WTC11 (cell line): Measurements from ENCODE around the gene C2orf72. TPM values are rescaled to one million over a fixed set of nuclear protein-coding genes. Genes with fewer than 3 reads are reported as not detected.

Source experiments
- ATAC-seq: fragments of 200-7000 bp; cut with Tn5 transposase; 2 replicates; pipeline ENCODE4 v1.10.0; 2021; ENCODE audit warnings: mild to moderate bottlenecking, moderate library complexity
- CTCF ChIA-PET: fragments of 300-600 bp; sonication (Branson Sonifier 250); formaldehyde crosslinking; loops from one replicate; lab custom pipeline; 2021; ENCODE audit warnings: antibody characterized with exemption; lab: Charles Lee
- POLR2A ChIA-PET: fragments of 350-600 bp; sonication (Branson Sonifier 250); formaldehyde crosslinking; loops from one replicate; lab custom pipeline; 2021; ENCODE audit warnings: antibody characterized with exemption; lab: Charles Lee
- DNase-seq: peaks from one replicate; pipeline ENCODE4 v3.0.0; 2021; ENCODE audit warnings: low spot score
- H3K27ac Mint-ChIP-seq: 2 replicates; pipeline ENCODE4 v1.8.0; 2021; ENCODE audit warnings: mixed read lengths
- H3K27me3 Mint-ChIP-seq: 2 replicates; pipeline ENCODE4 v1.8.0; 2021; ENCODE audit warnings: low read depth, mild to moderate bottlenecking, moderate library complexity, mixed read lengths
- H3K36me3 Mint-ChIP-seq: 2 replicates; pipeline ENCODE4 v1.8.0; 2021; ENCODE audit warnings: mixed read lengths
- H3K4me1 Mint-ChIP-seq: 2 replicates; pipeline ENCODE4 v1.8.0; 2022; ENCODE audit warnings: mixed read lengths
- H3K4me3 Mint-ChIP-seq: 2 replicates; pipeline ENCODE4 v1.8.0; 2021; ENCODE audit warnings: mild to moderate bottlenecking, moderate library complexity, mixed read lengths
- H3K9me3 Mint-ChIP-seq: 2 replicates; pipeline ENCODE4 v1.8.0; 2021; ENCODE audit warnings: mixed read lengths
- JAZF1 ChIP-seq: fragments of 250-450 bp; sonication (Bioruptor Pico); IDR thresholded peaks from 2 replicates; pipeline ENCODE4 v1.9.0; 2021; ENCODE audit warnings: moderate library complexity, mild to moderate bottlenecking, inconsistent platforms
- JUN ChIP-seq: sonication (generic); formaldehyde crosslinking; IDR thresholded peaks from 2 replicates; pipeline ENCODE4 v1.8.0; 2023; ENCODE audit warnings: mild to moderate bottlenecking, missing genetic modification reagents
- RELA ChIP-seq: sonication (generic); formaldehyde crosslinking; IDR thresholded peaks from 2 replicates; pipeline ENCODE4 v1.8.1; 2022; ENCODE audit warnings: missing genetic modification reagents, mild to moderate bottlenecking, borderline replicate concordance
- ZBTB21 ChIP-seq: sonication (generic); formaldehyde crosslinking; IDR thresholded peaks from 2 replicates; pipeline ENCODE4 v1.8.1; 2023; ENCODE audit warnings: mild to moderate bottlenecking, missing genetic modification reagents, borderline replicate concordance
- ZNF396 ChIP-seq: fragments of 250-450 bp; sonication (Bioruptor Pico); IDR thresholded peaks from 2 replicates; pipeline ENCODE4 v1.8.0; 2021; ENCODE audit warnings: mild to moderate bottlenecking, moderate library complexity, borderline replicate concordance
- total RNA-seq: library from RNA; stranded (reverse); gene quantifications from 3 replicates; pipeline ENCODE4 v1.2.3, GENCODE V29; 2021
- TF ChIP-seq, protein P1 (sequence below): sonication (generic); formaldehyde crosslinking; IDR thresholded peaks from 2 replicates; pipeline ENCODE4 v1.8.1; 2022; ENCODE audit warnings: low read depth, missing genetic modification reagents, borderline replicate concordance
- TF ChIP-seq, protein P2 (sequence below): sonication (generic); formaldehyde crosslinking; IDR thresholded peaks from 2 replicates; pipeline ENCODE4 v1.8.0; 2023; ENCODE audit warnings: missing genetic modification reagents, mild to moderate bottlenecking, borderline replicate concordance
- TF ChIP-seq, protein P3 (sequence below): sonication (generic); formaldehyde crosslinking; IDR thresholded peaks from 2 replicates; pipeline ENCODE4 v1.8.0; 2022; ENCODE audit warnings: mild to moderate bottlenecking, missing genetic modification reagents
- TF ChIP-seq, protein P4 (sequence below): sonication (generic); formaldehyde crosslinking; IDR thresholded peaks from 2 replicates; pipeline ENCODE4 v1.8.0; 2023; ENCODE audit warnings: mild to moderate bottlenecking, missing genetic modification reagents
- TF ChIP-seq, protein P5 (sequence below): sonication (generic); formaldehyde crosslinking; IDR thresholded peaks from 2 replicates; pipeline ENCODE4 v1.8.1; 2023; ENCODE audit warnings: mild to moderate bottlenecking, missing genetic modification reagents, moderate library complexity

The C2orf72 gene
- total RNA-seq, 1 experiment from 2014 or later = 1.7 TPM

DNA sequence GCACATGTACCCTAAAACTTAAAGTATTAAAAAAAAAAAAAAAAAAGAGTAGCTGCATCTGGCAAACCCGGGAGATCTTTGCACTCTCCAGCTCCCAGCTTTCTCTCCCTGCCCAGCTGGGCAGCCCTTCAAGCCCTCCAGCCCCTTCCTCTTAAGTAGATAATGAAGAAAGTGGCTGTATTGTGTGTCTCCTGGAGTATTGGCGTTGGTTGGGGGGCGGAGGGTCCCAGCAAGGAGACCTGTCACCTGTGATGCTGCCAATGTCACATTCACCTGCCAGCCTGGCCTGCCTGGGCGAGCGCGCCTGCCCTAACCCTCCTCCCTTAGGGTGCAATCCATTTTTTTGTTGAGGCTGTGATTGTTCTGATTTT is 2.0 kb downstream of the C2orf72 start (continued):
- no peak for TF ChIP-seq RELA (CRISPR knock-in tag)
- TF ChIP-seq ZNF396 (CRISPR knock-in tag) = no peak
- TF ChIP-seq, protein P1, sequence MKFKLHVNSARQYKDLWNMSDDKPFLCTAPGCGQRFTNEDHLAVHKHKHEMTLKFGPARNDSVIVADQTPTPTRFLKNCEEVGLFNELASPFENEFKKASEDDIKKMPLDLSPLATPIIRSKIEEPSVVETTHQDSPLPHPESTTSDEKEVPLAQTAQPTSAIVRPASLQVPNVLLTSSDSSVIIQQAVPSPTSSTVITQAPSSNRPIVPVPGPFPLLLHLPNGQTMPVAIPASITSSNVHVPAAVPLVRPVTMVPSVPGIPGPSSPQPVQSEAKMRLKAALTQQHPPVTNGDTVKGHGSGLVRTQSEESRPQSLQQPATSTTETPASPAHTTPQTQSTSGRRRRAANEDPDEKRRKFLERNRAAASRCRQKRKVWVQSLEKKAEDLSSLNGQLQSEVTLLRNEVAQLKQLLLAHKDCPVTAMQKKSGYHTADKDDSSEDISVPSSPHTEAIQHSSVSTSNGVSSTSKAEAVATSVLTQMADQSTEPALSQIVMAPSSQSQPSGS (CRISPR knock-in tag) = no peak

DNA sequence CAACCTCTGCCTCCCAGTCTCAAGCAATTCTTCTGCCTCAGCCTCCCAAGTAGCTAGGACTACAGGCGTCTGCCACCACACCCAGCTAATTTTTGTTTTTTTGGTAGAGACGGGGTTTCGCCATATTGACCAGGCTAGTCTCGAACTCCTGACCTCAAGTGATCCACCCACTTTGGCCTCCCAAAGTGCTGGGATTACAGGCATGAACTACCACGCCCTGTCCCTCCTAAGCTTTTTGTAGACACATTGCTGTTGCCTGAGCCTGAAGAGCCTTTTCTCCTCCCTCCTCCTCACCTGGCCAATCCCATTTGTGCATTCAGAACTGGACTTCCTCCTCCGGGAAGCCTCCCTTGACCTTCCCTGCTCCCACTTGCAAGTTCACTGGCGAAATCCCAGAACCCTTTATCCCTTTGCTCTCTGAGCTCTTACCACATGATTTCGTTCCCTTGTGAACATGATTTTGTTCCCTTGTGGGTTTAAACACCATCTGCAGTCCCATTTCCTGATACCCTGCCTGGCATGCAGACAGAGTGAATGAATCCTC is 2.6 kb downstream of the C2orf72 start:
- POLR2A ChIA-PET = no interaction called here
- H3K4me3 Mint-ChIP-seq = no peak overlapping the region
- no peak for TF ChIP-seq ZBTB21 (CRISPR knock-in tag)
- TF ChIP-seq, all 79 proteins: peak for 0
- CTCF ChIA-PET = interaction anchor here (0.6 to 3.7 kb wide), 3 partner anchors 13 to 53 kb away, joined by 3 to 23 read pairs (median 4); no protein-coding TSS in a partner anchor
- Mint-ChIP-seq H3K9me3 (no peaks in the 10 kb centered on the region), H3K27me3 (peaks cover 58% of the 10 kb centered on the region), H3K4me1 (peaks cover 11% of the 10 kb centered on the region), H3K36me3 (no peaks in the 10 kb centered on the region), H3K27ac (no peak overlapping the region)
- DNase-seq (no peak), ATAC-seq (no peak)

DNA sequence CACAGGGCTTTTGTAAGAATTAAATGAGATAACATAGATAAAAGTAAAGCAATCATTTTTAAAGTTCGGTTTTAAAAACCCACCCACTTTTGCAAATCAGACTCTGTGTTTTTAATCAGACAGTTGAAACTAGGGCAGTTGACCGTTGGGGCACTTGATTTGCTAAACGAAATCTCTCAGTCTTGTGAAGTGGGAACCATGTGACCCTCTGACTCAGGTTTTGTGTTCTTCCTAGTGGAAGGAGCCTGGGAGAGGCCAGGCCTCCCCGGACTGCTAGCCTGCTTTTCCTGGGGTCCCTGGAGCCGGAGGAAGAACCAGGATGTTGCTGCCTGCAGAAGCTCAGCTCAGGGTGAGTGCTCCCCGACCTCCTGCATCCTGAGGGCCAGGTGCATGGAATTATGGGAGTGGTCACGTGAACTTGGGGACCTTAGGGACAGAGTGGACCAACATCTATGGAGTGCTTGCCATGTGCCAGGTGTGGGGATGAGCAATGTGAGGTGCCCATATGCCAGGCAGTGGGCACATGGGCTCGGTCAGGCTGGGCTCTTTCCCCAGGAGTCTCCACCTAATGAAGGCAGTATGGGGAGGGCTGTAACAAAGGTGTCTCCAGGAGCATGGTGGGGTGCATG is 3.9 kb downstream of the C2orf72 start:
- H3K27me3 Mint-ChIP-seq = peaks cover 46% of the 10 kb centered on the region
- peaks cover 11% of the 10 kb centered on the region for H3K4me1 Mint-ChIP-seq
- no peak overlapping the region for H3K4me3 Mint-ChIP-seq
- CTCF ChIA-PET = interaction anchor here (1.5 kb wide), 1 partner anchor 12 kb away, joined by 8 read pairs; no protein-coding TSS in a partner anchor
- DNase-seq (no peak), ATAC-seq (no peak)
- H3K36me3 Mint-ChIP-seq = no peaks in the 10 kb centered on the region
- no peak overlapping the region for H3K27ac Mint-ChIP-seq
- no peaks in the 10 kb centered on the region for H3K9me3 Mint-ChIP-seq
- TF ChIP-seq, protein P2, sequence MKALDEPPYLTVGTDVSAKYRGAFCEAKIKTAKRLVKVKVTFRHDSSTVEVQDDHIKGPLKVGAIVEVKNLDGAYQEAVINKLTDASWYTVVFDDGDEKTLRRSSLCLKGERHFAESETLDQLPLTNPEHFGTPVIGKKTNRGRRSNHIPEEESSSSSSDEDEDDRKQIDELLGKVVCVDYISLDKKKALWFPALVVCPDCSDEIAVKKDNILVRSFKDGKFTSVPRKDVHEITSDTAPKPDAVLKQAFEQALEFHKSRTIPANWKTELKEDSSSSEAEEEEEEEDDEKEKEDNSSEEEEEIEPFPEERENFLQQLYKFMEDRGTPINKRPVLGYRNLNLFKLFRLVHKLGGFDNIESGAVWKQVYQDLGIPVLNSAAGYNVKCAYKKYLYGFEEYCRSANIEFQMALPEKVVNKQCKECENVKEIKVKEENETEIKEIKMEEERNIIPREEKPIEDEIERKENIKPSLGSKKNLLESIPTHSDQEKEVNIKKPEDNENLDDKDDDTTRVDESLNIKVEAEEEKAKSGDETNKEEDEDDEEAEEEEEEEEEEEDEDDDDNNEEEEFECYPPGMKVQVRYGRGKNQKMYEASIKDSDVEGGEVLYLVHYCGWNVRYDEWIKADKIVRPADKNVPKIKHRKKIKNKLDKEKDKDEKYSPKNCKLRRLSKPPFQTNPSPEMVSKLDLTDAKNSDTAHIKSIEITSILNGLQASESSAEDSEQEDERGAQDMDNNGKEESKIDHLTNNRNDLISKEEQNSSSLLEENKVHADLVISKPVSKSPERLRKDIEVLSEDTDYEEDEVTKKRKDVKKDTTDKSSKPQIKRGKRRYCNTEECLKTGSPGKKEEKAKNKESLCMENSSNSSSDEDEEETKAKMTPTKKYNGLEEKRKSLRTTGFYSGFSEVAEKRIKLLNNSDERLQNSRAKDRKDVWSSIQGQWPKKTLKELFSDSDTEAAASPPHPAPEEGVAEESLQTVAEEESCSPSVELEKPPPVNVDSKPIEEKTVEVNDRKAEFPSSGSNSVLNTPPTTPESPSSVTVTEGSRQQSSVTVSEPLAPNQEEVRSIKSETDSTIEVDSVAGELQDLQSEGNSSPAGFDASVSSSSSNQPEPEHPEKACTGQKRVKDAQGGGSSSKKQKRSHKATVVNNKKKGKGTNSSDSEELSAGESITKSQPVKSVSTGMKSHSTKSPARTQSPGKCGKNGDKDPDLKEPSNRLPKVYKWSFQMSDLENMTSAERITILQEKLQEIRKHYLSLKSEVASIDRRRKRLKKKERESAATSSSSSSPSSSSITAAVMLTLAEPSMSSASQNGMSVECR (CRISPR knock-in tag) = no peak
- TF ChIP-seq JAZF1 = no peak
- TF ChIP-seq JUN (CRISPR knock-in tag) = no peak
- TF ChIP-seq, protein P3, sequence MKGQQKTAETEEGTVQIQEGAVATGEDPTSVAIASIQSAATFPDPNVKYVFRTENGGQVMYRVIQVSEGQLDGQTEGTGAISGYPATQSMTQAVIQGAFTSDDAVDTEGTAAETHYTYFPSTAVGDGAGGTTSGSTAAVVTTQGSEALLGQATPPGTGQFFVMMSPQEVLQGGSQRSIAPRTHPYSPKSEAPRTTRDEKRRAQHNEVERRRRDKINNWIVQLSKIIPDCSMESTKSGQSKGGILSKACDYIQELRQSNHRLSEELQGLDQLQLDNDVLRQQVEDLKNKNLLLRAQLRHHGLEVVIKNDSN (CRISPR knock-in tag) = no peak
- TF ChIP-seq, protein P4, sequence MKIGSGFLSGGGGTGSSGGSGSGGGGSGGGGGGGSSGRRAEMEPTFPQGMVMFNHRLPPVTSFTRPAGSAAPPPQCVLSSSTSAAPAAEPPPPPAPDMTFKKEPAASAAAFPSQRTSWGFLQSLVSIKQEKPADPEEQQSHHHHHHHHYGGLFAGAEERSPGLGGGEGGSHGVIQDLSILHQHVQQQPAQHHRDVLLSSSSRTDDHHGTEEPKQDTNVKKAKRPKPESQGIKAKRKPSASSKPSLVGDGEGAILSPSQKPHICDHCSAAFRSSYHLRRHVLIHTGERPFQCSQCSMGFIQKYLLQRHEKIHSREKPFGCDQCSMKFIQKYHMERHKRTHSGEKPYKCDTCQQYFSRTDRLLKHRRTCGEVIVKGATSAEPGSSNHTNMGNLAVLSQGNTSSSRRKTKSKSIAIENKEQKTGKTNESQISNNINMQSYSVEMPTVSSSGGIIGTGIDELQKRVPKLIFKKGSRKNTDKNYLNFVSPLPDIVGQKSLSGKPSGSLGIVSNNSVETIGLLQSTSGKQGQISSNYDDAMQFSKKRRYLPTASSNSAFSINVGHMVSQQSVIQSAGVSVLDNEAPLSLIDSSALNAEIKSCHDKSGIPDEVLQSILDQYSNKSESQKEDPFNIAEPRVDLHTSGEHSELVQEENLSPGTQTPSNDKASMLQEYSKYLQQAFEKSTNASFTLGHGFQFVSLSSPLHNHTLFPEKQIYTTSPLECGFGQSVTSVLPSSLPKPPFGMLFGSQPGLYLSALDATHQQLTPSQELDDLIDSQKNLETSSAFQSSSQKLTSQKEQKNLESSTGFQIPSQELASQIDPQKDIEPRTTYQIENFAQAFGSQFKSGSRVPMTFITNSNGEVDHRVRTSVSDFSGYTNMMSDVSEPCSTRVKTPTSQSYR = no peak
- TF ChIP-seq, protein P5, sequence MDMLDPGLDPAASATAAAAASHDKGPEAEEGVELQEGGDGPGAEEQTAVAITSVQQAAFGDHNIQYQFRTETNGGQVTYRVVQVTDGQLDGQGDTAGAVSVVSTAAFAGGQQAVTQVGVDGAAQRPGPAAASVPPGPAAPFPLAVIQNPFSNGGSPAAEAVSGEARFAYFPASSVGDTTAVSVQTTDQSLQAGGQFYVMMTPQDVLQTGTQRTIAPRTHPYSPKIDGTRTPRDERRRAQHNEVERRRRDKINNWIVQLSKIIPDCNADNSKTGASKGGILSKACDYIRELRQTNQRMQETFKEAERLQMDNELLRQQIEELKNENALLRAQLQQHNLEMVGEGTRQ (CRISPR knock-in tag) = 0 out of 2 replicates have a peak, but pooled peaks have one; percentile 35
- POLR2A ChIA-PET = no interaction called here
